HAP-1 (cell line): ENCODE measurements around the gene RAB7A.
"Not testable (repeated sequence)": the region's sequence is repeated elsewhere in the genome, so short reads cannot be mapped to it uniquely, and the experiment has no call there.

ENCODE experiments used
- DNase-seq, 2 experiments: peaks; one replicate each; pipeline ENCODE4 v3.0.0-alpha.2; 2016 to 2020; ENCODE audit warnings: low spot score in 2 of 2
- H3K27me3 ChIP-seq: fragments of 250-450 bp; sonication (Bioruptor Pico); 2 replicates; pipeline ENCODE4 v1.5.1; 2020; ENCODE audit warnings: low read depth, mild to moderate bottlenecking, moderate library complexity
- H3K36me3 ChIP-seq: fragments of 250-450 bp; sonication (Bioruptor Pico); replicated peaks from 2 replicates; pipeline ENCODE4 v1.5.1; 2020; ENCODE audit warnings: mild to moderate bottlenecking
- H3K4me1 ChIP-seq: fragments of 250-450 bp; sonication (Bioruptor Pico); 2 replicates; pipeline ENCODE4 v1.5.1; 2020; ENCODE audit warnings: mild to moderate bottlenecking
- H3K4me3 ChIP-seq: fragments of 250-450 bp; sonication (Bioruptor Pico); 2 replicates; pipeline ENCODE4 v1.5.1; 2020; ENCODE audit warnings: mild to moderate bottlenecking, moderate library complexity
- H3K9me3 ChIP-seq: fragments of 250-450 bp; sonication (Bioruptor Pico); 2 replicates; pipeline ENCODE4 v1.5.1; 2020; ENCODE audit warnings: mild to moderate bottlenecking, moderate library complexity
- in situ Hi-C: fragments of 300-500 bp; cut with MboI; formaldehyde crosslinking; loops from 3 replicates; pipeline ENCODE4 v1.14.3; 2020; ENCODE audit warnings: low sequenced_read_pairs, inconsistent platforms, mixed read lengths

The RAB7A gene

DNA sequence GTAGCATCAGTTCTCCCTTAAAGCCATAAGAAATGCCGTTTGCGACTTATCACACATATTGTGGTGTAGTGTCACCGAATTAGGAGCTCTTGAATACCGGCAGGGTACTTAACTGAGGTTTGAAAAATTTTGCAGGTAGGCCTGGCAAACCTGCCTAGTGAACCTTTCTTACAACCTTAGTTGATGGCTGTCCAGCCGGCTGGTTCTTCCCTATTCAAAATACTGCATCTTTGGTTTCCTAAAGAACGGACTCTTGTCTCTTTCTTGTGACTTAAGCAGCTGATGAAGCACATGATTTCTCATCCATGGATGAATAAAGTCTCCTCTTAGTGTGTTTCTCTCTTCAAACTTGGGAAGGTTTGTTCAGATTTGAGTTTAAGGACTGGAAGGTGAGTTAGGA lies 1.5 kb downstream of the RAB7A start:
- H3K4me3 ChIP-seq = peak overlapping the region; percentile 92
- no peaks in the 10 kb centered on the region for H3K9me3 ChIP-seq
- no peak for DNase-seq
- H3K27me3 ChIP-seq = no peaks in the 10 kb centered on the region
- peaks cover 29% of the 10 kb centered on the region for H3K4me1 ChIP-seq
- in situ Hi-C loops = no loop called here
- H3K36me3 ChIP-seq = peaks cover 4% of the 10 kb centered on the region

DNA sequence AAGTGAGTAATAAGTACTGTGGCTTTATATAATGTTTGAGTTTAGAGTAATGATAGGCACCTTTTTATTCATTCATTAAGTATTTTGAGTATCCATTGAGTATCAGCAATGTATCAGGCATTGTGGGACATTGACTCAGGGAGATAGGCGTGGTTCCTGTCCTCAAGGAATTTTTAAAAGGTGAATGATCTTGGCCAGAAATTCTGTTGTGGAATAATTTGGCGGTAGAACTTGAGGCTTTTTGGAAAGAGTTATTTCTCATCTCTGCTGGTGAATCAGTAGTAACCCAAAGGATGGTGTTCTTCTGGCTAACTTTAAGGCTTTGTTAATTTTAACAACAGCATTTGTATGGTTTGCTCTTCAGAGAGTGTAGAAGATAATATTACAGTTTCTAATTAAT lies 2.0 kb downstream of the RAB7A start:
- H3K27me3 ChIP-seq = no peaks in the 10 kb centered on the region
- H3K9me3 ChIP-seq = no peaks in the 10 kb centered on the region
- peaks cover 4% of the 10 kb centered on the region for H3K36me3 ChIP-seq
- peaks cover 29% of the 10 kb centered on the region for H3K4me1 ChIP-seq
- H3K4me3 ChIP-seq = peak overlapping the region; percentile 92
- DNase-seq = no peak
- in situ Hi-C loops = no loop called here

DNA sequence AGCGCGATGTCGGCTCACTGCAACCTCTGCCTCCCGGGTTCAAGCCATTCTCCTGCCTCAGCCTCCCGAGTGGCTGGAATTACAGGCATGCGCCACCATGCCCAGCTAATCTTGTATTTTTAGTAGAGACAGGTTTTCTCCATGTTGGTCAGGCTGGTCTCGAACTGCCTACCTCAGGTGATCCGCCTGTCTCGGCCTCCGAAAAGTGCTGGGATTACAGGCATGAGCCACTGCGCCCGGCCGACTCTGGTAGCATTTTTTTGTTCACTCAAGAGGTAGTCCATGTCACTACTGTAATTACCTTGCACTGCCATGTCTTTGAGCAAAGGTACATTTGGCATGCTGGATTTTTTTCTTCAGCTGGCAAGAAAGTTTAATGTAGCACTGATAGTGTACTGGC lies 2.5 kb downstream of the RAB7A start:
- H3K9me3 ChIP-seq, in situ Hi-C loops, H3K36me3 ChIP-seq, H3K27me3 ChIP-seq, DNase-seq, H3K4me3 ChIP-seq: not testable (repeated sequence)
- H3K4me1 ChIP-seq = peaks cover 26% of the 10 kb centered on the region

DNA sequence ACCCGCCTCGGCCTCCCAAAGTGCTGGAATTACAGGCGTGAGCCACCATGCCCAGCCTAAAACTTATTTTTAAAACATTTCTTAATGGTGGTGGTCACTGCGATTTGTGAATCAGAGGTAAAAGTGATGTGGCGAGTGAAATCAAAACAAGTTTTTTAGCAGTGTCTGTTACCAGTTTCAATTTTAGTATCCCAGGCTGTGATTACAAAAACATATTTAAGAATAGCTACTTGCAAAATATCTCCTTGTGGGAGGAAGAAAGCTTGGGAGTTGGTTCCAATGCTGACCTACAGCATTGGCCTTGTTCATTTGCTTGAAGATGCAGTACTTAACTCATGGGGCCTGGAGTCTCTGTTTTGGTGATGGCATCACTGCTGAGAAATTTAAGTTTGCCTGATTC lies 4.5 kb downstream of the RAB7A start:
- Histone ChIP-seq H3K4me1 (peaks cover 18% of the 10 kb centered on the region), H3K36me3 (peaks cover 11% of the 10 kb centered on the region)
- in situ Hi-C loops = no loop called here

DNA sequence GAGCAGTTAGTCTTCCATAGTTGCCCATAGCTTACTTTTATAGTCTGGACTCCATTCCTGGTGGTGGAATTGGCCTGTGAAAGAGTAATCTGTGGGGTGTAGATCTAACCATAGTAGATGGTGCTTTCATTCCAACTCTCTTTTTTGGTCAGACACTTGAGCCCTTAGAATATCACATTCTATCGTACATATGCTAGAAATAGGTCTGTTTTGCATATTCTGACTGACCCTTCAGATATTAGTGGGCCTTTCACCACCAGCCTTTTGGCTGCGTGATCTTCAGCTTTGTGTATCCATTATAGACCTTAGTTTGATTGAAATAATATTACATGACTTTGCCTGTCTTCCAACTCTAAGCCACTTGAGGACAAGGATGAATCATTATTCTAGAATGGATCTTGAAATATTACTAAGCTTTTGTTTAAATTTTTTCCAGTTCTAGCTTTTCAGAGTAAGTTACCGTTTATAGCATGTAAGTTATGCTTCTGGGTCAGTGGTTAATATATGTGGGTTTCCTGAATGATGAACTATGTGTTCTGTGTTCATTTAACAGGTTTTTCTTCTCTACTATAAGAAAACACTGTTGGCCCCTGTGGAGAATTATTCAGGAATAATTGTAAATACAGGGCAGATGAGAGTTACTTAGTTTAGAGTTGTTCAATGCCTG lies 8.7 kb downstream of the RAB7A start:
- no peaks in the 10 kb centered on the region for H3K27me3 ChIP-seq
- no peak for DNase-seq
- in situ Hi-C loops = no loop called here
- H3K4me1 ChIP-seq = no peaks in the 10 kb centered on the region; the same call in 1 of the 2 replicates
- H3K36me3 ChIP-seq = peaks cover 26% of the 10 kb centered on the region
- H3K4me3 ChIP-seq = no peak overlapping the region
- no peaks in the 10 kb centered on the region for H3K9me3 ChIP-seq

More for the DNA sequence above, 4.5 kb downstream of the RAB7A start:
- Histone ChIP-seq H3K9me3 (no peaks in the 10 kb centered on the region), H3K27me3 (no peaks in the 10 kb centered on the region), H3K4me3 (no peak overlapping the region)
- DNase-seq = no peak

DNA sequence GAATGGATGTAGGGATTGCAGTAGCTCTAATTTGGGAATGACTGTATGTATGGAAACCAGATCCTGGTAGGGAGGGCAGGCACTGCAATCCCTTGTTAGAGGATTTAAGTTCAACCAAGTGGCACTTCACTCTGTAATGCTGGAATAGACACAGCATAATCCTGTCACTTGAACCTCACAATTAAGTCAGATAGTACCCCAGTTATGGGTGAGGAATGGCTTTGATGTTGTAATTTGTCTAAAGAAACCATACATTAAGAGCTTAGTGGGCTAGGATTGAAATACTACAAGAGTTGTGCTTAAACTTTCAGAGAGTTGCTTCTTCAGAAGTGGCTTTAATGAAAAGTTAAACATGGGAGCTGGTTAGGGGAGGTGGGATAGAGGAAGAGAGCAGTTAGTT lies 9.3 kb downstream of the RAB7A start:
- DNase-seq = no peak

DNA sequence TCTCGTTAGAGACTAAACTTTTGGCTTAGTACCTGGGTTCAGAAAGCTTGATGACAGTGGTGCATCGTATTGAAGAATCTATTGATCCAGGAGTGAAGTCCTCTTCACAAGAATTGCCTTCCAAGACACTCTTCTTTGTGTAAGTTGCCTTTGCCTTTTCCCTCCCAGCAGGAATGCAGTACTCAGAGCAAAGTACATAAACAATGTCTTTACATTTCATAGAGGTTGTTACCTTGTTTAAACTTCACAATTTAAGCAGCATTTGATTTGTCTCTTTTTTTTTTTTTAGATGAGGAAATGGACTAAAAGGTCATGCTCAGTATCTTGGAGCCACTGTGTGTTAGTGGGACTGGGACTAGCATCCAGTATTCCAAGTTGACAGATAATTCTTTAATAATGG lies 9.9 kb downstream of the RAB7A start:
- Histone ChIP-seq H3K4me3 (no peak overlapping the region), H3K36me3 (peaks cover 22% of the 10 kb centered on the region), H3K9me3 (no peaks in the 10 kb centered on the region), H3K27me3 (no peaks in the 10 kb centered on the region), H3K4me1 (no peaks in the 10 kb centered on the region; the same call in 1 of the 2 replicates)
- in situ Hi-C loops = no loop called here
- DNase-seq = no peak

More for the DNA sequence above, 9.3 kb downstream of the RAB7A start:
- no peaks in the 10 kb centered on the region for H3K27me3 ChIP-seq
- H3K4me3 ChIP-seq = no peak overlapping the region
- no peaks in the 10 kb centered on the region for H3K9me3 ChIP-seq
- H3K36me3 ChIP-seq = peaks cover 22% of the 10 kb centered on the region
- H3K4me1 ChIP-seq = no peaks in the 10 kb centered on the region; the same call in 1 of the 2 replicates
- in situ Hi-C loops = no loop called here

DNA sequence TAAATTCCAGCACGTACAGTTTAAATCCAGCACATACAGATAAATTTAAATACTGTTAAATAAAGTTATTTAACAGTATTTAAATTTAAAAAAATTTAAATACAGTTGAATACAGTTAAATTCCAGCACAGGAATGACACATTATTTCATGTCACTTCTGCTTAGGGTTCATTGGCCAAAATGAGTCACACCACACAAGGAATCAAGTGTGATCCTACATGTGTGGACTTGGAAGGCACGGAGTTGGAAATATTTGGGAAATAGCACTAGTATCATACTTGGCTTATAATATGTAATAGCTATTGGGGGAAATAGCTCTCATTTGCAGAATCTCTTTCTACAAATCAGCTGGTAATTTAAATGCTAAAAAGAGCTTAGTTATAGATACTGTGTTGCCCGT lies 10.6 kb downstream of the RAB7A start:
- H3K27me3 ChIP-seq = no peaks in the 10 kb centered on the region
- no peaks in the 10 kb centered on the region; the same call in 1 of the 2 replicates for H3K4me1 ChIP-seq
- in situ Hi-C loops = no loop called here
- DNase-seq = no peak
- H3K36me3 ChIP-seq = peaks cover 24% of the 10 kb centered on the region
- no peaks in the 10 kb centered on the region for H3K9me3 ChIP-seq
- H3K4me3 ChIP-seq = no peak overlapping the region

DNA sequence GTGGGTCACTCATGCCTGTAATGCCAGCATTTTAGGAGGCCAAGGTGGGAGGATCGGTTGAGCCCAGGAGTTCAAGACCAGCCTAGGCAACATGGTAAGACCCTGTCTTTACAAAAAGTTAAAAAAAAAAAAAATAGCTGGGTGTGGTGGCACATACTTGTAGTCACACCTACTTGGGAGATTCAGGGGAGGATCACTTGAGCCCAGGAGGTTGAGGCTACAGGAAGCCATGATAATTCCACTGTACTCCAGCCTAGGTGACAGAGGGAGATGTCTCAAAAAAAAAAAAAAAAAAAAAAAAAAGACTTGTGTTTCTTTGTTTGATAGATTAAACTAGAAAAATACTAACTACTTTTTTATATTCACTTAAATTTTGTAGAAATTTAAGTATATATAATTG lies 14.6 kb downstream of the RAB7A start:
- Histone ChIP-seq H3K36me3 (peaks cover 20% of the 10 kb centered on the region), H3K4me3 (no peak overlapping the region), H3K9me3 (no peaks in the 10 kb centered on the region), H3K4me1 (no peaks in the 10 kb centered on the region), H3K27me3 (no peaks in the 10 kb centered on the region)
- DNase-seq = no peak
- in situ Hi-C loops = no loop called here

DNA sequence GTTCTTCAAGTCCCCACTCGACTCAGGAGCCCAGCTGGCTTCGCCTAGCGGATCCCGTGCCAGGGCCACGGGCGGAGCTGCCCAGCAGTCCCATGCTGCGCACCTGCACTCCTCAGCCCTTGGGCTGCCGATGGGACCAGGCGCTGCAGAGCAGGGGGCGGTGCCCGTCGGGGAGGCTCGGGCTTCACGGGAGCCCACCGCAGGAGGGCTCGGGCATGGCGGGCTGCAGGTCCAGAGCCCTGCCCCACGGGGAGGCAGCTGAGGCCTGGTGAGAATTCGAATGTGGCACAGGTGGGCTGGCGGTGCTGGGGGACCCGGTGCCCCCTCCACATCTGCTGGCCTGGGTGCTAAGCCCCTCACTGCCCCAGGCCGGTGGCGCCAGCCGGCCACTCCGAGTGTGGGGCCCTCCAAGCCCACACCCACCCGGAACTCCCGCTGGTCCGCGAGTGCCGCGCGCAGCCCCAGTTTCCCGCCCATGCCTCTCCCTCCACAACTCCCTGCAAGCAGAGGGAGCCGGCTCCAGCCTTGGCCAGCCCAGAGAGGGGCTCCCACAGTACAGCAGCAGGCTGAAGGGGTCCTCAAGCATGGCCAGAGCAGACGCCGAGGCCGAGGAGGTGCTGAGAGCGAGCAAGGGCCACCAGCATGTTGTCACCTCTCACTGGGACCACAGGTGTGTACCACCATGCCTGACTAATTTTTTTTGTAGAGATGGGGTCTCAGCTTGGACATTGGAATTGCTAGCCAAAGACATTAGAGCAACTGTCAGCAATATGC lies 17.0 kb downstream of the RAB7A start:
- no peak for DNase-seq
- Histone ChIP-seq H3K9me3 (no peaks in the 10 kb centered on the region), H3K4me1 (no peaks in the 10 kb centered on the region), H3K36me3 (peaks cover 9% of the 10 kb centered on the region), H3K27me3 (no peaks in the 10 kb centered on the region), H3K4me3 (no peak overlapping the region)
- in situ Hi-C loops = no loop called here

DNA sequence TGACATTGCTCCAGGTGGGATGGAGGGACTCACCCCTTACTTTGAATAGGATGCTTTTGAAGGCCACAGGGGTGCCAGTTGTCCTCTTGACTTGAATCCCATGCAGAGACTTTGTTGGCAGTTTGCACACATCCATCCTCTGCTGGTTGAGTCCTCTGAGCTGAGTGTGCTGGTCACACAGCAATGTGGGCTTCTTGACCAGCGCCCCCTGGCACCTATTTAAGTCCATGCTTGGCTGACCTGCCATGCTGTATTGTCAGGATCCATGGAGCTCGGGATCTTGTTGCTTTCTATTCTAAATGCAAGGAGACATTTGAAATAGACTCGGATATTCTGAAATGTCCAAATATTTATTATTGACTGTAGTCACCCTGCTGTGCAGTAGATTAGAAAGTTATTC lies 19.8 kb downstream of the RAB7A start:
- H3K4me3 ChIP-seq = no peak overlapping the region
- H3K4me1 ChIP-seq = no peaks in the 10 kb centered on the region
- H3K36me3 ChIP-seq = peaks cover 5% of the 10 kb centered on the region
- H3K27me3 ChIP-seq = no peaks in the 10 kb centered on the region
- no peaks in the 10 kb centered on the region for H3K9me3 ChIP-seq
- in situ Hi-C loops = no loop called here
- no peak for DNase-seq

DNA sequence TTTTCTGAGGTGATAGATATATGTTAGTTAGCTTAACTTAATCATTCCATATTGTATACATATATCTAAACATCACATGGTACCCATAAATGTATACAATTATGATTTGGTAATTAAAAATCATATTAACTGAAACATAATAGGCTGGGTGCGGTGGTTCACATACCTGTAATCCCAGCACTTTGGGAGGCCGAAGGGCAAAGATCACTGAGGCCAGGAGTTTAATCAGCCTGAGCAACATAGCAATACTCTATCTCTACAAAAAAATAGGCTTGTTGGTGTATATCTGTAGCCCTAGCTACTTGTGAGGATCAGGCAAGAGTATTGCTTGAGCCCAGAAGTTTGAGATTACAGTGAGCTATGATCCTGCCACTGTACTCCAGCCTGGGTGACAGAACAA lies 20.9 kb downstream of the RAB7A start:
- H3K36me3 ChIP-seq = peaks cover under 1% of the 10 kb centered on the region
- DNase-seq = no peak
- H3K27me3 ChIP-seq = no peaks in the 10 kb centered on the region
- no peak overlapping the region for H3K4me3 ChIP-seq
- H3K4me1 ChIP-seq = no peaks in the 10 kb centered on the region
- no peaks in the 10 kb centered on the region for H3K9me3 ChIP-seq
- in situ Hi-C loops = no loop called here

DNA sequence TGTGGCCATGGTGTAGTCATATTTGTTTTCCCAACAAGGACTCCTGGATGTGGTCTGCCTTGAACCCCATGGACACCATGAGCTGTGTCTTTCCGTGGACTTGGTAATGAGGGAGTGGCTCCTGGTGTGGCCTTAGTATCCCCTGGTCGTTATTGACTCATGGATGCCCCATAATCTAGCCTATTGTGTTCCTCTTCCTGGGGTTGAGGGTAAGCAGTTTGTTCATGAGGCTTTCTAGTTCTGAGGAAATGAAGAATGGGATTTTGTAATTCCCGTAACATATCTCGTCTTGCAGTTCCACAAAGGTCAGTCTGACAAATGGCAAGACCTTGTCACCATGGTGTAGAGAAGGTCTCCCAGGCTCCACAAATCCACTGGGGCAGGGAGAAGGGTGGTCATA lies 22.6 kb downstream of the RAB7A start:
- Histone ChIP-seq H3K4me3 (no peak overlapping the region), H3K4me1 (no peaks in the 10 kb centered on the region), H3K36me3 (no peaks in the 10 kb centered on the region; the same call in 1 of the 2 replicates), H3K27me3 (no peaks in the 10 kb centered on the region), H3K9me3 (no peaks in the 10 kb centered on the region)
- DNase-seq = no peak
- in situ Hi-C loops = no loop called here

DNA sequence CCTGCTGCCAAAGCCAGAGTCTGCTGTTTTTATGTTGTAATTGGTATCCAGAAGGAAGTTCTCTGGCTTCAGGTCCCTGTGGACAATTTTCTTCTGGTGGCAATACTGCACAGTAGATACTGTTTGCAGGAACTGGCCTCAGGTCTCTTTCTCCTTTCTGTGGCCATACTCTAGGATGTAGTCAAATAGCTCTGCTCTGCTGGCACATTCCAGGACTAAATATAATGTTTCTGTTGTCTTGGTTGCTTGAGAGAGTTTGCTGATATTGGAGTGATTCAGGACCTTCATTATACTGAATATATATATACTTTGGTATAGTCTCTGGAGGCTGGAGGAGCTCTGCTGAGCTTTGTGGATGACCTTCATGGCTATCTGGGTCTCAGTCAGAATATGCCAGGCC lies 23.1 kb downstream of the RAB7A start:
- DNase-seq = no peak
- Histone ChIP-seq H3K4me3 (no peak overlapping the region), H3K27me3 (no peaks in the 10 kb centered on the region), H3K4me1 (no peaks in the 10 kb centered on the region), H3K9me3 (no peaks in the 10 kb centered on the region), H3K36me3 (no peaks in the 10 kb centered on the region; the same call in 1 of the 2 replicates)
- in situ Hi-C loops = no loop called here
